ENCODE results near the gene ZNF417. TPM values are rescaled to one million over a fixed set of nuclear protein-coding genes. Genes with fewer than 3 reads are reported as not detected.
"Not testable (repeated sequence)": the region's sequence is repeated elsewhere in the genome, so short reads cannot be mapped to it uniquely, and the experiment has no call there.

The ZNF417 gene
- total RNA-seq, 3 donors from 2014 or later (not counting 1 experiment from before 2014, with no cell fraction given), result 32.1 to 46.7 (median 36.4) TPM

DNA sequence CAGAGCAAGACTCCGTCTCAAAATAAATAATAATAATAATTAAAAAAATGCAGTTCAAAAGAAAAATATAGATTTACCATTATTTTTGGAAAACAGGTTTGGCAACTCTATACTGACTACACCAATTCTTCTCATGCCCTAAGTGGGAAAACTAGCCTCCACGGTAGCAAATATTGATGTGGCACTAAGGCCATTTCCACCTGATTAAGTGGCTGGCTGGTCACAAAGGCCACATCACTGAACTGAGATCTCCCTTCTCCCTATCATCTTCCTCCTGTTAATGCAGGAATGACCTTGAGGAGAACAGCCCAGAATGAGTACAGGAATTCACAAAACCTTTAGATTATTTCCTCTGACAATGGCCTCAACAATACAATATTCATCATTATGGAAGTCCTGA lies 46.2 kb downstream of the ZNF417 start:
- 100% methylated on average over 1 of the region's 2 CpGs for WGBS (ENCODE audit: insufficient coverage)
- H3K9me3 ChIP-seq (ENCODE audit: control insufficient read depth, insufficient read depth, low read length), result peaks cover 72% of the 10 kb centered on the region
- H3K4me3 ChIP-seq (ENCODE audit: low read length), result no peak overlapping the region
- Mint-ChIP-seq H3K36me3 (peaks cover 24% of the 10 kb centered on the region), H3K9me3 (peaks cover 4% of the 10 kb centered on the region in 2 donors), H3K27me3 (ENCODE audit: low read depth in 2 of 2) (no peaks in the 10 kb centered on the region), H3K27ac (no peak overlapping the region), H3K4me1 (no peaks in the 10 kb centered on the region), H3K4me3 (no peak overlapping the region)
- no peaks in the 10 kb centered on the region for H3K4me1 ChIP-seq (ENCODE audit: control insufficient read depth, insufficient read depth, low read length)
- no peaks in the 10 kb centered on the region for H3K27me3 ChIP-seq (ENCODE audit: control insufficient read depth, insufficient read depth, low read length)
- H3K27ac ChIP-seq (ENCODE audit: low read length), result no peak overlapping the region
- ATAC-seq, result no peak
- TF ChIP-seq, protein P1, sequence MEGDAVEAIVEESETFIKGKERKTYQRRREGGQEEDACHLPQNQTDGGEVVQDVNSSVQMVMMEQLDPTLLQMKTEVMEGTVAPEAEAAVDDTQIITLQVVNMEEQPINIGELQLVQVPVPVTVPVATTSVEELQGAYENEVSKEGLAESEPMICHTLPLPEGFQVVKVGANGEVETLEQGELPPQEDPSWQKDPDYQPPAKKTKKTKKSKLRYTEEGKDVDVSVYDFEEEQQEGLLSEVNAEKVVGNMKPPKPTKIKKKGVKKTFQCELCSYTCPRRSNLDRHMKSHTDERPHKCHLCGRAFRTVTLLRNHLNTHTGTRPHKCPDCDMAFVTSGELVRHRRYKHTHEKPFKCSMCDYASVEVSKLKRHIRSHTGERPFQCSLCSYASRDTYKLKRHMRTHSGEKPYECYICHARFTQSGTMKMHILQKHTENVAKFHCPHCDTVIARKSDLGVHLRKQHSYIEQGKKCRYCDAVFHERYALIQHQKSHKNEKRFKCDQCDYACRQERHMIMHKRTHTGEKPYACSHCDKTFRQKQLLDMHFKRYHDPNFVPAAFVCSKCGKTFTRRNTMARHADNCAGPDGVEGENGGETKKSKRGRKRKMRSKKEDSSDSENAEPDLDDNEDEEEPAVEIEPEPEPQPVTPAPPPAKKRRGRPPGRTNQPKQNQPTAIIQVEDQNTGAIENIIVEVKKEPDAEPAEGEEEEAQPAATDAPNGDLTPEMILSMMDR (IDR thresholded peaks at IDR 0.05), result no peak
- peaks cover 13% of the 10 kb centered on the region for H3K36me3 ChIP-seq (ENCODE audit: control insufficient read depth, insufficient read depth, low read length)
- DNase-seq, result no peak
- intact Hi-C loops (cut with micrococcal nuclease), result no loop called here

DNA sequence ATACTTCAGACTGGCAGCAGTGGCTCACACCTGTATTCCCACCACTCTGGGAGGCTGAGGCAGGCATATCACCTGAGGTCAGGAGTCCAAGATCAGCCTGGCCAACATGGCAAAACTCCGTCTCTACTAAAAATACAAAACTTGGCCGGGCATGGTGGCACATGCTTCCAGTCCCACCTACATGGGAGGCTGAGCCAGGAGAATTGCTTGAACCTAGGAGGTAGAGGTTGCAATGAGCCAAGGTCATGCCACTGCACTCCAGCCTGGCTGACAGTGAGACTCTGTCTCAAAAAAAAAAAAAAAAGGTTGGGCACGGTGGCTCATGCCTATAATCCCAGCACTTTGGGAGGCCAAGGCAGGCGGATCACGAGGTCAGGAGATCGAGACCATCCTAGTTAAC lies 46.7 kb downstream of the ZNF417 start:
- H3K27ac Mint-ChIP-seq; H3K27ac ChIP-seq (ENCODE audit: low read length); H3K4me3 ChIP-seq (ENCODE audit: low read length); H3K9me3 Mint-ChIP-seq; H3K4me1 ChIP-seq (ENCODE audit: control insufficient read depth, insufficient read depth, low read length); DNase-seq; H3K4me3 Mint-ChIP-seq; H3K4me1 Mint-ChIP-seq; H3K27me3 ChIP-seq (ENCODE audit: control insufficient read depth, insufficient read depth, low read length); H3K27me3 Mint-ChIP-seq (ENCODE audit: low read depth in 2 of 2); ATAC-seq; intact Hi-C loops (cut with micrococcal nuclease): not testable (repeated sequence)
- WGBS (ENCODE audit: insufficient coverage), result 95% methylated on average over 5 of the region's 6 CpGs
- H3K36me3 ChIP-seq (ENCODE audit: control insufficient read depth, insufficient read depth, low read length), result peaks cover 16% of the 10 kb centered on the region
- peaks cover 70% of the 10 kb centered on the region for H3K9me3 ChIP-seq (ENCODE audit: control insufficient read depth, insufficient read depth, low read length)
- peaks cover 28% of the 10 kb centered on the region for H3K36me3 Mint-ChIP-seq

- Histone ChIP-seq H3K4me3 (ENCODE audit: low read length) (no peak overlapping the region), H3K27ac (ENCODE audit: low read length) (no peak overlapping the region), H3K9me3 (ENCODE audit: control insufficient read depth, insufficient read depth, low read length) (peaks cover 59% of the 10 kb centered on the region), H3K4me1 (ENCODE audit: control insufficient read depth, insufficient read depth, low read length) (no peaks in the 10 kb centered on the region), H3K27me3 (ENCODE audit: control insufficient read depth, insufficient read depth, low read length) (no peaks in the 10 kb centered on the region), H3K36me3 (ENCODE audit: control insufficient read depth, insufficient read depth, low read length) (peaks cover 21% of the 10 kb centered on the region)
- TF ChIP-seq, protein P1 (IDR thresholded peaks at IDR 0.05), result no peak
- intact Hi-C loops (cut with micrococcal nuclease), result no loop called here
- ATAC-seq, result no peak
- no peak for DNase-seq
- no peaks in the 10 kb centered on the region for H3K4me1 Mint-ChIP-seq
- H3K27ac Mint-ChIP-seq, result no peak overlapping the region
- peaks cover 19% of the 10 kb centered on the region for H3K36me3 Mint-ChIP-seq
- H3K9me3 Mint-ChIP-seq, result peaks cover 2% of the 10 kb centered on the region in 2 donors
- H3K4me3 Mint-ChIP-seq, result no peak overlapping the region
- WGBS (ENCODE audit: insufficient coverage), result over 99% methylated on average over 6 of the region's 7 CpGs
- H3K27me3 Mint-ChIP-seq (ENCODE audit: low read depth in 2 of 2), result no peaks in the 10 kb centered on the region
These were observed 48.4 kb downstream of the ZNF417 start for GRCh38 chr19:57867868-57868492.

Other genes with a start within 250 kb of the ZNF417 start
- gene ZSCAN4, start 247.7 kb downstream of the ZNF417 start, total RNA-seq, result not detected
- gene ZNF551, start 234.6 kb downstream of the ZNF417 start, total RNA-seq, result 10 to 100 TPM in 1 of 3 donors, 1 to 10 TPM in 2; 5.6 to 12.9 (median 7.9) TPM
- 10 to 100 TPM in 1 of 3 donors, 1 to 10 TPM in 2; 4.2 to 21.6 (median 9.5) TPM for gene ZNF154, start 207.4 kb downstream of the ZNF417 start, total RNA-seq
- 10 to 100 TPM; 11.1 to 12.9 (median 11.9) TPM for gene ZNF671, start 189.0 kb downstream of the ZNF417 start, total RNA-seq
- gene ZNF776, start 169.8 kb downstream of the ZNF417 start, total RNA-seq, result 10 to 100 TPM; 10.5 to 19.2 (median 18.7) TPM
- gene ZNF586, start 146.9 kb downstream of the ZNF417 start, total RNA-seq, result 10 to 100 TPM; 24.0 to 33.3 (median 28.2) TPM
- 10 to 100 TPM; 13.0 to 14.5 (median 14.3) TPM for gene ZNF552, start 101.7 kb downstream of the ZNF417 start, total RNA-seq
- gene ZNF587B, start 86.3 kb downstream of the ZNF417 start, total RNA-seq, result 10 to 100 TPM; 23.4 to 25.7 (median 23.9) TPM
- gene ZNF587, start 66.7 kb downstream of the ZNF417 start, total RNA-seq, result 10 to 100 TPM; 54.9 to 58.9 (median 55.1) TPM
- gene ZNF814, start 27.6 kb downstream of the ZNF417 start, total RNA-seq, result 10 to 100 TPM; 25.2 to 51.2 (median 38.3) TPM
- gene ZNF418, start 18.8 kb upstream of the ZNF417 start, total RNA-seq, result 10 to 100 TPM in 1 of 3 donors, 1 to 10 TPM in 2; 4.3 to 13.3 (median 6.2) TPM
- 10 to 100 TPM; 17.7 to 31.2 (median 27.2) TPM for gene ZNF256, start 31.1 kb upstream of the ZNF417 start, total RNA-seq
- gene C19orf18, start 57.9 kb upstream of the ZNF417 start, total RNA-seq, result under 1 TPM; 0.55 to 0.99 (median 0.70) TPM
- gene ZNF606, start 86.2 kb upstream of the ZNF417 start, total RNA-seq, result 10 to 100 TPM in 2 of 3 donors, 1 to 10 TPM in 1; 8.9 to 13.5 (median 12.5) TPM
- not detected for gene ZSCAN1, start 117.4 kb upstream of the ZNF417 start, total RNA-seq
- gene ZNF135, start 142.7 kb upstream of the ZNF417 start, total RNA-seq, result 1 to 10 TPM; 1.6 to 4.3 (median 4.3) TPM
- gene ZSCAN18, start 181.6 kb upstream of the ZNF417 start, total RNA-seq, result 10 to 100 TPM; 29.9 to 42.7 (median 35.9) TPM
- gene ZNF329, start 234.2 kb upstream of the ZNF417 start, total RNA-seq, result 10 to 100 TPM; 13.0 to 14.9 (median 14.4) TPM